Measurements from ENCODE around the gene KBTBD7. TPM values are rescaled to one million over a fixed set of nuclear protein-coding genes. Genes with fewer than 3 reads are reported as not detected.

The KBTBD7 gene
- total RNA-seq, 4 donors from 2014 or later: 6.5 to 10.3 (median 8.6) TPM

GRCh38 chr13:41145136-41145908 lies 49.0 kb downstream of the KBTBD7 start:
- Histone ChIP-seq H3K4me3 (no peak overlapping the region), H3K4me1 (no peaks in the 10 kb centered on the region), H3K9me3 (peaks cover 0 to 22% (median 0%) of the 10 kb centered on the region in 3 donors), H3K27me3 (no peaks in the 10 kb centered on the region), H3K27ac (no peak overlapping the region), H3K36me3 (peaks cover 0 to 13% of the 10 kb centered on the region in 2 donors)
- WGBS, 2 donors (ENCODE audit: low coverage in 1 of 2): 76% methylated on average over 4 of the region's 4 CpGs
- ATAC-seq: no peak
- TF ChIP-seq POLR2A (IDR thresholded peaks at IDR 0.05) (no peak), EP300 (IDR thresholded peaks at IDR 0.05) (no peak), POLR2AphosphoS5 (IDR thresholded peaks at IDR 0.05) (no peak)
- TF ChIP-seq, protein P1, sequence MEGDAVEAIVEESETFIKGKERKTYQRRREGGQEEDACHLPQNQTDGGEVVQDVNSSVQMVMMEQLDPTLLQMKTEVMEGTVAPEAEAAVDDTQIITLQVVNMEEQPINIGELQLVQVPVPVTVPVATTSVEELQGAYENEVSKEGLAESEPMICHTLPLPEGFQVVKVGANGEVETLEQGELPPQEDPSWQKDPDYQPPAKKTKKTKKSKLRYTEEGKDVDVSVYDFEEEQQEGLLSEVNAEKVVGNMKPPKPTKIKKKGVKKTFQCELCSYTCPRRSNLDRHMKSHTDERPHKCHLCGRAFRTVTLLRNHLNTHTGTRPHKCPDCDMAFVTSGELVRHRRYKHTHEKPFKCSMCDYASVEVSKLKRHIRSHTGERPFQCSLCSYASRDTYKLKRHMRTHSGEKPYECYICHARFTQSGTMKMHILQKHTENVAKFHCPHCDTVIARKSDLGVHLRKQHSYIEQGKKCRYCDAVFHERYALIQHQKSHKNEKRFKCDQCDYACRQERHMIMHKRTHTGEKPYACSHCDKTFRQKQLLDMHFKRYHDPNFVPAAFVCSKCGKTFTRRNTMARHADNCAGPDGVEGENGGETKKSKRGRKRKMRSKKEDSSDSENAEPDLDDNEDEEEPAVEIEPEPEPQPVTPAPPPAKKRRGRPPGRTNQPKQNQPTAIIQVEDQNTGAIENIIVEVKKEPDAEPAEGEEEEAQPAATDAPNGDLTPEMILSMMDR (IDR thresholded peaks at IDR 0.05): no peak

- Histone ChIP-seq H3K4me3 (no peak overlapping the region), H3K27me3 (no peaks in the 10 kb centered on the region), H3K4me1 (no peaks in the 10 kb centered on the region), H3K36me3 (peaks cover 0 to 8% of the 10 kb centered on the region in 2 donors), H3K9me3 (peaks cover 0 to 17% (median 0%) of the 10 kb centered on the region in 3 donors), H3K27ac (no peak overlapping the region)
- no peak for ATAC-seq
- WGBS, 2 donors (ENCODE audit: low coverage in 1 of 2): 90% methylated on average over 2 of the region's 2 CpGs; no CpG with 5 or more reads in 1 of the 2 donors
- TF ChIP-seq, protein P1 (IDR thresholded peaks at IDR 0.05): no peak
- no peak for TF ChIP-seq POLR2AphosphoS5 (IDR thresholded peaks at IDR 0.05)
Measured at GRCh38 chr13:41144576-41144975, 49.8 kb downstream of the KBTBD7 start.

Other genes starting within 250 kb of the KBTBD7 start
- gene ELF1, start 175.3 kb downstream of the KBTBD7 start, total RNA-seq: 10 to 100 TPM; 58.2 to 86.6 (median 69.3) TPM
- 10 to 100 TPM; 19.3 to 33.1 (median 25.1) TPM for gene WBP4, start 133.1 kb downstream of the KBTBD7 start, total RNA-seq
- gene KBTBD6, start 61.8 kb downstream of the KBTBD7 start, total RNA-seq: 1 to 10 TPM; 6.1 to 9.8 (median 8.7) TPM
- 10 to 100 TPM in 2 of 4 donors, 1 to 10 TPM in 2; 7.3 to 14.4 (median 10.2) TPM for gene MTRF1, start 69.0 kb upstream of the KBTBD7 start, total RNA-seq
- 10 to 100 TPM; 15.5 to 33.5 (median 17.1) TPM for gene NAA16, start 116.7 kb upstream of the KBTBD7 start, total RNA-seq